Psoas muscle (tissue), 8 donors: Measurements from ENCODE around the gene KIN. TPM values are rescaled to one million over a fixed set of nuclear protein-coding genes. Genes with fewer than 3 reads are reported as not detected.

ENCODE experiments used
- ATAC-seq, 4 donors: fragments of 200-7000 bp; cut with Tn5 transposase; one replicate each; pipeline ENCODE4 v1.9.1; 2020; ENCODE audit warnings: moderate library complexity in 3 of 4, mild to moderate bottlenecking in 2 of 4
- DNase-seq, 2 donors: peaks; one replicate each; pipeline ENCODE4 v3.0.0-alpha.2; 2020
- H3K27ac ChIP-seq: fragments of 200-600 bp; one replicate; pipeline ENCODE4 v1.8.0; 2022
- H3K27me3 ChIP-seq, 3 donors: fragments of 200-600 bp in 1 of 3; one replicate each; pipeline versions ENCODE4 v1.6.1 to v1.8.0; 2013 to 2022; ENCODE audit warnings: low read length in 2 of 3, mild to moderate bottlenecking in 2 of 3, moderate library complexity in 1 of 3; ENCODE audit not compliant: insufficient read depth in 3 of 3
- H3K36me3 ChIP-seq, 2 donors: fragments of 200-600 bp in 1 of 2; one replicate each; pipeline versions ENCODE4 v1.6.1 to v1.8.0; 2013 to 2022; ENCODE audit warnings: low read depth in 1 of 2, mild to moderate bottlenecking in 1 of 2, moderate library complexity in 1 of 2; ENCODE audit not compliant: insufficient read depth in 1 of 2
- H3K4me1 ChIP-seq: fragments of 200-600 bp; one replicate; pipeline ENCODE4 v1.8.0; 2022
- H3K4me3 ChIP-seq: fragments of 200-600 bp; one replicate; pipeline ENCODE4 v1.8.0; 2022; ENCODE audit warnings: mild to moderate bottlenecking
- H3K9me3 ChIP-seq: fragments of 200-600 bp; one replicate; pipeline ENCODE4 v1.8.0; 2022
- CTCF ChIP-seq: fragments of 200-600 bp; IDR thresholded peaks from one replicate; pipeline ENCODE4 v1.8.0; 2022; ENCODE audit warnings: antibody characterized with exemption
- WGBS, 3 donors: extraction: QIAGEN DNeasy Blood & Tissue Kit; methylation state at CpG; one replicate each; pipeline versions ENCODE4 v1.1.6 to v1.1.7; 2013; 5-methylcytosine and 5-hydroxymethylcytosine counted together
- intact Hi-C, 2 donors: fragments of 100-400 bp; cut with DNase I; formaldehyde crosslinking; loops; one replicate each; pipeline versions ENCODE4 v1.11.0 to v1.14.2; 2022
- polyA plus RNA-seq, 3 donors: library from polyadenylated mRNA; stranded (reverse); fragments of 200-250 nt; gene quantifications; one replicate each; pipeline ENCODE4 v1.2.3, GENCODE V29; 2013
- total RNA-seq, 4 donors: library from RNA; stranded (reverse); fragmentation: NEBNext Ultra II Directional in 2 of 4; extraction: Animal tissue kit (Norgen Biotek cat#: 25700) in 2 of 4; gene quantifications; one replicate each; pipeline versions ENCODE4 v1.2.1 to v1.2.4, GENCODE V29; 2021 to 2023
- donor health status: healthy with polysubstance abuse.
- donor health status: DM: no; HTN: no; CAD: no; lungs with moderate emphysema.
- donor health status: Bipolar disorder and iron deficiency.
- donor health status: healthy.
- donor health status: DM: yes; HTN: yes; CAD: no.
- donor health status: DM: no; HTN: no; CAD: no.
- donor health status: DM: no; HTN: no; CAD: no.
- donor health status: DM: yes; HTN: yes; CAD: no.

KIN gene
- total and polyA plus RNA-seq, 7 donors: 5.5 to 11.1 (median 7.1) TPM

DNA sequence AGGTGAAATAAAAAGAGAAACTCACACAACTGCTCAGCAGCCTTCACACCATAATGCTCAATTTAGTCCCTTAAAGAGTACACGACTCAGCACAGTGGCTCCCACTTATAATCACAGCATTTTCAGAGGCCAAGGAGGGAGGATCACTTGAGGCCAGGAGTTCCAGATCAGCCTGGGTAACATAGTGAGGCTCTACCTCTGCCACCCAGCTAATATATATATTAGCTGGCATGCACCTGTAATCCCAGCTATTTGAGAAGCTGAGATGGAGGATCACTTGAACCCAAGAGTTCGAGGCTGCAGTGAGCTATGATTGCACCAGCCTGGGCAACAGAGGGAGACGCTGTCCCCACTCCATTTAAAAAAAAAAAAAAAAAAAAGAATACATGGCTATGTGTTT lies 82.5 kb downstream of the KIN start:
- 67 to 81% (median 79%) methylated on average over 3 of the region's 3 CpGs for WGBS, 3 donors
- intact Hi-C loops: loop anchor here in 1 of 2 donors (10.0 kb wide), 1 partner anchor 529 kb away; no protein-coding TSS in a partner anchor
- TF ChIP-seq CTCF: no peak
- no peak overlapping the region for H3K27ac ChIP-seq
- no peaks in the 10 kb centered on the region for H3K36me3 ChIP-seq
- peaks cover 1 to 28% (median 9%) of the 10 kb centered on the region in 3 donors for H3K27me3 ChIP-seq
- DNase-seq: no peak
- H3K9me3 ChIP-seq: no peaks in the 10 kb centered on the region
- no peak for ATAC-seq
- no peaks in the 10 kb centered on the region for H3K4me1 ChIP-seq
- no peak overlapping the region for H3K4me3 ChIP-seq

DNA sequence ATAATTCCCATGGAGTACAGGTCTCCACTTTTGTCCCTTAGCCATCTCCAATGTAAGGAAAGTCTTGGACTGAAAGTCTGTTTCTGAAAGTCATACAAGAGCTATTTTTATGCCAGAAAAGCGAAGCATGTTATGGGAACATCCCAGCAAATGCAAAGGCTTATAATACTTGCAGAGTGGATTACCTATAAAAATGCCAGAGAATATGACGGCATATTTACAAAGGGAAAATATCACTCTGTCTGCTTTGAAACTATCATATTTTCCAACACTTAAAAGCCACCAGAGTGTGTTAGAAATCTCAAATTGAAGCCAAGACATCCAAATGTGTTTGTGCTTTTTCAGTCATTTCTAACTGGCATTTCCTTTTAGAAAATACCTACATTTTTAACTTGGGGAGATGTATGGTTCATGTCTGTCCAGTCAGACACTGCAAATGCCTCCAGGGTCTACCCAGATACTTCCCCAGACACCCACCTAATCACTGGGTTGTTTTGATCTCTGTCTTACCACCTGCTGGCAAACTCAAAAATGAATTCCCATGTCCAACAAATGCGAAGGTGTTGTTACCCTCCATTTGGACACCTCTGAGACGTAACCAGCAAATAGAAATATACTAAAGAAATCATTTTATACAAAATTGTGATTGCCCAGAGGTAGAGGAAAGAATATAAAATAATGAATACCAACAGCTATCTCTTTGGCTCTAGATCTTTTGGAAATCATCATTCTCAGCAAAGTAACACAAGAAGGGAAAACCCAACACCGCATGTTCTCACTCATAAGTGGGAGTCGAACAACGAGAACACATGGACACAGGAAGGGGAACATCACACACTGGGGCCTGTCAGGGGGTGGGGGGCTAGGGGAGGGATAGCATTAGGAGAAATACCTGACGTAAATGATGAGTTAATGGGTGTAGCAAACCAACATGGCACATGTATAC lies 83.4 kb downstream of the KIN start:
- WGBS, 3 donors: 83 to 87% (median 86%) methylated on average over 8 of the region's 8 CpGs
- H3K4me3 ChIP-seq: no peak overlapping the region
- ATAC-seq (no peak), DNase-seq (no peak)
- no peak for TF ChIP-seq CTCF
- no peak overlapping the region for H3K27ac ChIP-seq
- H3K4me1 ChIP-seq: no peaks in the 10 kb centered on the region
- no peaks in the 10 kb centered on the region for H3K36me3 ChIP-seq
- H3K27me3 ChIP-seq: peaks cover 1 to 28% (median 9%) of the 10 kb centered on the region in 3 donors
- intact Hi-C loops: loop anchor here in 1 of 2 donors (10.0 kb wide), 1 partner anchor 530 kb away; no protein-coding TSS in a partner anchor
- no peaks in the 10 kb centered on the region for H3K9me3 ChIP-seq

- Histone ChIP-seq H3K4me1 (no peaks in the 10 kb centered on the region), H3K9me3 (no peaks in the 10 kb centered on the region), H3K36me3 (no peaks in the 10 kb centered on the region), H3K4me3 (no peak within 1 kb of the TSS), H3K27me3 (peaks cover 1 to 28% (median 9%) of the 10 kb centered on the region in 3 donors), H3K27ac (no peak within 1 kb of the TSS)
- DNase-seq (no peak), ATAC-seq (no peak)
- WGBS, 3 donors: 49 to 61% (median 55%) methylated on average over 4 of the region's 4 CpGs
- no peak for TF ChIP-seq CTCF
- intact Hi-C loops: loop anchor here in 1 of 2 donors (10.0 kb wide), 1 partner anchor 532 kb away; no protein-coding TSS in a partner anchor
Measured at GRCh38 chr10:7703140-7703539, 84.7 kb downstream of the KIN start, which contains the start of gene ITIH2. Gene ITIH2, plus strand, starts transcription at chr10:7703316. Its CDS starts 119 bp downstream, at chr10:7703435.

- intact Hi-C loops: loop anchor here in 1 of 2 donors (10.0 kb wide), 1 partner anchor 532 kb away; no protein-coding TSS in a partner anchor
- Histone ChIP-seq H3K36me3 (no peaks in the 10 kb centered on the region), H3K27ac (no peak overlapping the region), H3K4me1 (no peaks in the 10 kb centered on the region), H3K4me3 (no peak overlapping the region), H3K27me3 (peaks cover 1 to 28% (median 9%) of the 10 kb centered on the region in 3 donors), H3K9me3 (no peaks in the 10 kb centered on the region)
- 79 to 80% (median 80%) methylated on average over 4 of the region's 4 CpGs for WGBS, 3 donors
- ATAC-seq: no peak
- DNase-seq: no peak
- TF ChIP-seq CTCF: no peak
Measured at GRCh38 chr10:7702288-7702812, 85.4 kb downstream of the KIN start.
